ENCODE data around the gene IRX2. TPM values are rescaled to one million over a fixed set of nuclear protein-coding genes. Genes with fewer than 3 reads are reported as not detected.

IRX2 gene
- total and polyA plus RNA-seq, 2 of the 8 experiments (the other 6 are each of a cell fraction or from before 2014, with no cell fraction given), result 23.4 to 40.4 TPM

DNA sequence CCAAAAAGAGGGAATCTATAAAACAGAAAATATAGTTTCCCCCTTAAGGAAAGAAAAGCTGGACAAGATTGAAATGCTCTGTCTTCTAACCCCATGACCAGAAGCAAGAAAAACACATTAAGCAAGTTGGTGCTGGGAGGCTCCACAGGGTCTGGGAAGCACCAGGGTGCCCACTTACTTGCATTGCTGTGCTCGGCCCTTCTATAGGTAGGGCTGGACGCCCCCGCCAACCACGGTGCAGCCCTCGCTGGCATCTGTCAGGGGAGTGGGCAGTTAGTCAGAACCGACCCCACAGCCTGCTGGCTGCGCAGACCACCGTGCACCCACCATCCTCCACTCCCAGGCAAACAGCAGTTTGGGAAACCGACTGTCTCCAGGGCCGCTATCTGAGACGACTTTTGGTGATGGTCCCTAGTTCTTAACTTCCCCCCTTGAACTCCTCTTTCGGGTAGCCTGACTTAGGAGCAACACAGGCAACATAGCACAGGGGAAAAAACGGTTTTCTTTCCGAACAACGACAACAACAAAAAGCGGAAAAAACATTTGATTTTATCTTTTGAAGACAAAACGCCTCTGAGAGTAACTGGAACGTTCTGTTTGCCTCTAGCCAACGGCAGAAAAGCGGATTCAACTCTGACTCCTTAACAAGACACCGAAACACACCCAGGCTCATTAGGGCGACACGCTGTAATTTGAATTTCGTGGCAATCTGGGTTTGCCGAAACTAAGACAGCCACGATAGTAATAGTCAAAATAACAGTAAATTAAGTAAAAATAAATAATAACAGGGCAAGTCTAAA lies 3.9 kb downstream of the IRX2 start:
- H3K9ac ChIP-seq (replicated peaks in 1 of 4; ENCODE audit: extremely low read depth in 1 of 4, low read depth in 3 of 4, low read length in 3 of 4), result no peak overlapping the region
- H2AFZ ChIP-seq (ENCODE audit: low read length), result no peak overlapping the region
- no peaks in the 10 kb centered on the region; a peak in 1 of 4 replicates for H3K9me3 ChIP-seq (ENCODE audit: insufficient read depth in 2 of 2, low read depth in 1 of 2, low read length in 1 of 2)
- H3K4ac ChIP-seq (replicated peaks; ENCODE audit: insufficient read length, low read depth, low read length), result no peak overlapping the region
- H3K18ac ChIP-seq (ENCODE audit: extremely low read depth, low read length), result no peak overlapping the region
- H4K5ac ChIP-seq (ENCODE audit: insufficient read length, low read depth, low read length), result no peak overlapping the region
- no peak overlapping the region for H2AK5ac ChIP-seq (ENCODE audit: low read depth, low read length)
- no peak overlapping the region for H2BK12ac ChIP-seq (ENCODE audit: low read depth, low read length)
- H3K79me2 ChIP-seq (ENCODE audit: control insufficient read depth in 1 of 2, insufficient read depth in 2 of 2, low read length in 2 of 2), result peaks cover 4 to 66% of the 10 kb centered on the region in 2 experiments; a peak in 3 of 4 replicates
- H4K20me1 ChIP-seq (replicated peaks in 1 of 2; ENCODE audit: control insufficient read depth in 1 of 2, insufficient read depth in 2 of 2, low read length in 2 of 2), result peaks cover 34 to 37% of the 10 kb centered on the region in 2 experiments
- FAIRE-seq (no peak), DNase-seq (ENCODE audit: low read depth in 1 of 2, low spot score in 2 of 2) (no peak)
- H2BK120ac ChIP-seq (replicated peaks; ENCODE audit: low read depth, low read length), result no peak overlapping the region
- peaks cover 16% of the 10 kb centered on the region; the same call in 1 of the 2 replicates for H3K23me2 ChIP-seq (ENCODE audit: low read depth, low read length)
- H2BK15ac ChIP-seq (ENCODE audit: low read length), result no peak overlapping the region
- no peak overlapping the region for H4K8ac ChIP-seq (ENCODE audit: extremely low read depth, insufficient read depth, low read length)
- H3K4me2 ChIP-seq (ENCODE audit: insufficient read depth in 1 of 2, low read depth in 2 of 2, low read length in 2 of 2), result peak overlapping the region; percentile 6 to 83; a peak in 3 of 4 replicates
- H3K79me1 ChIP-seq (ENCODE audit: low read depth, low read length), result no peaks in the 10 kb centered on the region
- no peak overlapping the region for H3K56ac ChIP-seq (replicated peaks; ENCODE audit: insufficient read length, low read depth, low read length)
- no peak for TF ChIP-seq GABPA (IDR thresholded peaks at IDR 0.05; ENCODE audit: borderline replicate concordance, insufficient read depth, low read length)
- no peak for TF ChIP-seq HDAC2 (IDR thresholded peaks at IDR 0.05; ENCODE audit: borderline replicate concordance in 1 of 2, low read depth in 2 of 2, low read length in 2 of 2)
- TF ChIP-seq SP2 (IDR thresholded peaks at IDR 0.05; ENCODE audit: low read length), result no peak
- no peak for TF ChIP-seq TCF12 (IDR thresholded peaks at IDR 0.05; ENCODE audit: low read depth, low read length)
- no peak for TF ChIP-seq EGR1 (IDR thresholded peaks at IDR 0.05; ENCODE audit: borderline replicate concordance, low read depth, low read length)
- TF ChIP-seq RXRA (IDR thresholded peaks at IDR 0.05; ENCODE audit: insufficient read depth, low read depth, low read length), result no peak
- no peak for TF ChIP-seq BRCA1 (IDR thresholded peaks at IDR 0.05; ENCODE audit: low read depth, low read length)
- no peak for TF ChIP-seq KDM5A (IDR thresholded peaks at IDR 0.05; ENCODE audit: low read length)
- H3K4me3 ChIP-seq (ENCODE audit: extremely low read depth in 1 of 4, insufficient read depth in 2 of 4, low read depth in 3 of 4, low read length in 4 of 4), result peak overlapping the region; percentile 18 to 98 (median 35); a peak in 6 of 8 replicates
- peaks cover 0 to 30% (median 29%) of the 10 kb centered on the region in 4 experiments; a peak in 6 of 7 replicates for H3K27me3 ChIP-seq (replicated peaks in 1 of 4; ENCODE audit: control insufficient read depth in 3 of 4, extremely low read depth in 1 of 4, insufficient read depth in 3 of 4, low read length in 3 of 4)
- peaks cover 3 to 66% (median 25%) of the 10 kb centered on the region in 4 experiments; a peak in 7 of 8 replicates for H3K36me3 ChIP-seq (ENCODE audit: control insufficient read depth in 2 of 4, insufficient read depth in 4 of 4, low read length in 3 of 4)
- peak overlapping the region; percentile 38 for H3K23ac ChIP-seq (ENCODE audit: insufficient read length)
- no peak overlapping the region for H3K14ac ChIP-seq (ENCODE audit: insufficient read length)
- ChIA-PET CTCF (ENCODE audit: partially characterized antibody) (interaction anchor here (0.7 kb wide), 1 partner anchor 1409 kb away, joined by 3 read pairs; no protein-coding TSS in a partner anchor), POLR2A (ENCODE audit: partially characterized antibody) (no interaction called here)
- no peak overlapping the region for H4K91ac ChIP-seq (replicated peaks; ENCODE audit: insufficient read length, low read length)
- H2BK5ac ChIP-seq (ENCODE audit: low read depth, low read length), result no peak overlapping the region
- no peak overlapping the region for H2BK20ac ChIP-seq (ENCODE audit: low read length)
- WGBS, 2 experiments (ENCODE audit: extremely low coverage in 1 of 2, insufficient coverage in 1 of 2, insufficient read length in 1 of 2, insufficient replicate concordance in 2 of 2, low coverage in 1 of 2, low lambda C conversion rate in 2 of 2, missing lambda C conversion rate in 1 of 2), result 92% methylated on average over 26 of the region's 26 CpGs; no CpG with 5 or more reads in 1 of the 2 experiments
- H3K4me1 ChIP-seq (replicated peaks in 1 of 4; ENCODE audit: control insufficient read depth in 3 of 4, insufficient read depth in 4 of 4, low read length in 3 of 4), result peaks cover 4 to 24% (median 8%) of the 10 kb centered on the region in 4 experiments
- H3K27ac ChIP-seq (ENCODE audit: low read depth, low read length), result no peak overlapping the region
